Gastrocnemius medialis (tissue), 4 donors: Measurements from ENCODE around the gene FCHSD1. TPM values are rescaled to one million over a fixed set of nuclear protein-coding genes. Genes with fewer than 3 reads are reported as not detected.

Experiments
- ATAC-seq, 2 donors: fragments of 150-250 bp; one replicate each; pipeline ENCODE4 v1.9.1; 2016
- DNase-seq, 2 donors: peaks; one replicate each; pipeline ENCODE4 v3.0.0-alpha.2; 2019
- H3K27ac ChIP-seq, 4 donors: fragments of 200-600 bp; sonication (generic); 1 replicate in 1 of 4; 2 replicates in 3 of 4; pipeline ENCODE4 v1.5.1; 2016 to 2018; ENCODE audit warnings: mild to moderate bottlenecking in 2 of 4, moderate library complexity in 1 of 4
- H3K27me3 ChIP-seq, 3 donors: fragments of 200-600 bp; sonication (generic) in 2 of 3; 1 replicate in 1 of 3; 2 replicates in 2 of 3; pipeline versions ENCODE4 v1.5.1 to v1.6.0; 2016 to 2019; ENCODE audit warnings: mild to moderate bottlenecking in 1 of 3, moderate library complexity in 1 of 3
- H3K36me3 ChIP-seq, 2 donors: fragments of 200-600 bp; sonication (generic) in 1 of 2; one replicate each; pipeline ENCODE4 v1.5.1; 2017 to 2018
- H3K4me1 ChIP-seq, 2 donors: fragments of 200-600 bp; sonication (generic) in 1 of 2; one replicate each; pipeline ENCODE4 v1.5.1; 2016 to 2017; ENCODE audit warnings: mild to moderate bottlenecking in 2 of 2
- H3K4me3 ChIP-seq, 4 donors: fragments of 200-600 bp; sonication (generic) in 3 of 4; 1 replicate in 1 of 4; 2 replicates in 3 of 4; pipeline ENCODE4 v1.5.1; 2016 to 2019; ENCODE audit warnings: mild to moderate bottlenecking in 2 of 4
- H3K9me3 ChIP-seq, 3 donors: fragments of 200-600 bp; sonication (generic) in 2 of 3; 1 replicate in 1 of 3; 2 replicates in 2 of 3; pipeline ENCODE4 v1.5.1; 2016 to 2019
- CTCF ChIP-seq, 5 experiments: fragments of 450-650 bp in 3 of 5; fragments of 200-600 bp in 2 of 5; sonication (generic) in 2 of 5; IDR thresholded peaks in 4 of 5; conservative IDR thresholded peaks in 1 of 5; 1 replicate in 4 of 5; 2 replicates in 1 of 5; pipeline ENCODE4 v1.5.1; 2016 to 2019; ENCODE audit warnings: antibody characterized with exemption in 5 of 5, mild to moderate bottlenecking in 3 of 5, moderate library complexity in 3 of 5
- POLR2A ChIP-seq, 2 donors: fragments of 450-650 bp; IDR thresholded peaks; one replicate each; pipeline ENCODE4 v1.6.1; 2017; ENCODE audit warnings: antibody characterized with exemption in 2 of 2, mild to moderate bottlenecking in 2 of 2, moderate library complexity in 2 of 2
- in situ Hi-C, 4 donors: fragments of 200-750 bp; cut with MboI; loops; one replicate each; pipeline versions ENCODE4 v1.15.0 to v1.8.0; 2017; ENCODE audit warnings: low sequenced_read_pairs in 4 of 4
- intact Hi-C: fragments of 100-400 bp; cut with DNase I; formaldehyde crosslinking; loops from one replicate; pipeline ENCODE4 v1.15.1; 2023; ENCODE audit warnings: low total_unique reads
- total RNA-seq, 4 donors: library from RNA; depleted of rRNA; stranded (reverse); fragments of >200 nt; gene quantifications; one replicate each; pipeline versions ENCODE4 v1.1.0 to v1.2.3, GENCODE V29; 2016

The FCHSD1 gene
- total RNA-seq, 4 donors from 2014 or later: 0.32 to 2.6 (median 0.65) TPM

- in situ Hi-C loops (no loop called here), intact Hi-C loops (no loop called here)
- H3K27me3 ChIP-seq: no peaks in the 10 kb centered on the region
- no peak overlapping the region for H3K4me3 ChIP-seq
- H3K36me3 ChIP-seq: no peaks in the 10 kb centered on the region
- ATAC-seq (no peak), DNase-seq (no peak)
- peaks cover 93 to 95% of the 10 kb centered on the region in 2 donors for H3K4me1 ChIP-seq
- peak overlapping the region; percentile 89 to 94 (median 91) for H3K27ac ChIP-seq
- TF ChIP-seq CTCF (IDR thresholded peaks at IDR 0.05 in 4 of 5, conservative IDR thresholded peaks at IDR 0.05 in 1 of 5): no peak
- no peak for TF ChIP-seq POLR2A (IDR thresholded peaks at IDR 0.05)
- H3K9me3 ChIP-seq: no peaks in the 10 kb centered on the region
Measured at GRCh38 chr5:141602606-141603005, 48.6 kb downstream of the FCHSD1 start.

- H3K36me3 ChIP-seq: peaks cover 0 to 10% of the 10 kb centered on the region in 2 donors
- ATAC-seq: peak; percentile 97
- in situ Hi-C loops: no loop called here
- H3K9me3 ChIP-seq: no peaks in the 10 kb centered on the region
- no peak for DNase-seq
- intact Hi-C loops: loop anchor here (1.0 kb wide), 1 partner anchor 18 kb away; no protein-coding TSS in a partner anchor
- H3K4me3 ChIP-seq: peak overlapping the region in 2 of 4 donors; percentile 0 to 16
- peaks cover 78 to 83% of the 10 kb centered on the region in 2 donors for H3K4me1 ChIP-seq
- H3K27me3 ChIP-seq: no peaks in the 10 kb centered on the region
- H3K27ac ChIP-seq: peak overlapping the region; percentile 89 to 94 (median 91)
- TF ChIP-seq POLR2A (IDR thresholded peaks at IDR 0.05) (no peak), CTCF (IDR thresholded peaks at IDR 0.05 in 4 of 5, conservative IDR thresholded peaks at IDR 0.05 in 1 of 5) (no peak)
Measured at GRCh38 chr5:141598391-141599345, 52.5 kb downstream of the FCHSD1 start.

GRCh38 chr5:141597814-141598213 lies 53.4 kb downstream of the FCHSD1 start:
- peak in 1 of 2 donors; percentile 24 for DNase-seq
- intact Hi-C loops (no loop called here), in situ Hi-C loops (no loop called here)
- no peaks in the 10 kb centered on the region for H3K27me3 ChIP-seq
- H3K9me3 ChIP-seq: no peaks in the 10 kb centered on the region
- no peak overlapping the region for H3K4me3 ChIP-seq
- H3K36me3 ChIP-seq: peaks cover 0 to 16% of the 10 kb centered on the region in 2 donors
- H3K4me1 ChIP-seq: peaks cover 78 to 80% of the 10 kb centered on the region in 2 donors
- peak overlapping the region; percentile 89 to 94 (median 91) for H3K27ac ChIP-seq
- peak; percentile 35 to 55 for ATAC-seq
- TF ChIP-seq CTCF (IDR thresholded peaks at IDR 0.05 in 4 of 5, conservative IDR thresholded peaks at IDR 0.05 in 1 of 5) (no peak), POLR2A (IDR thresholded peaks at IDR 0.05) (no peak)

- intact Hi-C loops (no loop called here), in situ Hi-C loops (no loop called here)
- DNase-seq (no peak), ATAC-seq (peak in 1 of 2 donors; percentile 19)
- Histone ChIP-seq H3K27ac (peak overlapping the region; percentile 89 to 94 (median 91)), H3K9me3 (no peaks in the 10 kb centered on the region), H3K4me3 (no peak overlapping the region), H3K36me3 (peaks cover 0 to 16% of the 10 kb centered on the region in 2 donors), H3K4me1 (peaks cover 78% of the 10 kb centered on the region in 2 donors), H3K27me3 (no peaks in the 10 kb centered on the region)
- no peak for TF ChIP-seq CTCF (IDR thresholded peaks at IDR 0.05 in 4 of 5, conservative IDR thresholded peaks at IDR 0.05 in 1 of 5)
- no peak for TF ChIP-seq POLR2A (IDR thresholded peaks at IDR 0.05)
Measured at GRCh38 chr5:141597394-141597793, 53.8 kb downstream of the FCHSD1 start.
